GM12878 (cell line): ENCODE measurements around the gene OTOG. TPM values are rescaled to one million over a fixed set of nuclear protein-coding genes. Genes with fewer than 3 reads are reported as not detected.

ENCODE experiments used
- ATAC-seq: fragments of 200-7000 bp; cut with Tn5 transposase; 3 replicates; pipeline ENCODE4 v1.9.1; 2020; ENCODE audit warnings: mild to moderate bottlenecking, moderate library complexity
- BruUV-seq: library from RNA; stranded (reverse); fragments of 400-500 nt; replicated peaks from 2 replicates; lab custom pipeline; 2021; lab: Mats Ljungman, UMichigan
- CTCF ChIA-PET: fragments of 300-600 bp; sonication (Branson Sonifier 250); formaldehyde crosslinking; extraction: SDS; loops from one replicate; lab custom pipeline; 2021; ENCODE audit warnings: inconsistent platforms; lab: Yijun Ruan, JAX
- POLR2A ChIA-PET: fragments of 350-600 bp; formaldehyde crosslinking; extraction: SDS; loops from one replicate; lab custom pipeline; 2021; ENCODE audit warnings: inconsistent platforms; lab: Charles Lee
- RAD21 ChIA-PET: fragments of 300-600 bp; sonication (Branson Sonifier 250); formaldehyde crosslinking; loops from one replicate; lab custom pipeline; 2023; ENCODE audit warnings: antibody characterized with exemption; ENCODE audit not compliant: unreplicated experiment; lab: Charles Lee
- SMC1A ChIA-PET: fragments of 300-600 bp; sonication (Branson Sonifier 250); formaldehyde crosslinking; loops from one replicate; lab custom pipeline; 2023; ENCODE audit not compliant: unreplicated experiment, uncharacterized antibody; lab: Charles Lee
- DNase-seq: peaks from one replicate; pipeline ENCODE4 v3.0.0-alpha.2; 2011; ENCODE audit warnings: low read depth, low spot score
- FAIRE-seq: peaks from 3 replicates; lab custom pipeline; 2011; peaks lifted over from hg19 to GRCh38; lab: Jason Lieb, UNC
- H2AFZ ChIP-seq: 2 replicates; pipeline ENCODE4 v1.6.0; 2011; ENCODE audit warnings: low read depth, low read length, control low read depth; ENCODE audit not compliant: control insufficient read depth
- H3K27ac ChIP-seq: 2 replicates; pipeline ENCODE4 v1.5.1; 2011; ENCODE audit warnings: control low read depth; ENCODE audit not compliant: control insufficient read depth, insufficient read depth
- H3K27me3 ChIP-seq, 2 experiments: replicated peaks in 1 of 2; 2 replicates each; pipeline versions ENCODE4 v1.6.0 to v1.6.1; 2011; ENCODE audit warnings: low read length in 1 of 2; ENCODE audit not compliant: control insufficient read depth in 2 of 2, insufficient read depth in 2 of 2
- H3K36me3 ChIP-seq, 2 experiments: 2 replicates each; pipeline ENCODE4 v1.5.1; 2011; ENCODE audit warnings: low read length in 1 of 2; ENCODE audit not compliant: control insufficient read depth in 2 of 2, insufficient read depth in 2 of 2
- H3K4me1 ChIP-seq: 2 replicates; pipeline ENCODE4 v1.6.1; 2011; ENCODE audit warnings: mild to moderate bottlenecking, low read length, moderate library complexity, mixed read lengths; ENCODE audit not compliant: control insufficient read depth, insufficient read depth
- H3K4me2 ChIP-seq: 2 replicates; pipeline ENCODE4 v1.6.0; 2011; ENCODE audit warnings: control low read depth; ENCODE audit not compliant: control insufficient read depth, insufficient read depth
- H3K4me3 ChIP-seq: fragments of 200-600 bp; sonication (generic); 2 replicates; pipeline ENCODE4 v1.5.1; 2016
- H3K79me2 ChIP-seq: 2 replicates; pipeline ENCODE4 v1.6.0; 2011; ENCODE audit warnings: low read length; ENCODE audit not compliant: control insufficient read depth, insufficient read depth
- H3K9ac ChIP-seq: 2 replicates; pipeline ENCODE4 v1.8.0; 2011; ENCODE audit warnings: low read length, control low read depth, mixed read lengths; ENCODE audit not compliant: control insufficient read depth, insufficient read depth
- H3K9me3 ChIP-seq: replicated peaks from 3 replicates; pipeline ENCODE4 v1.5.1; 2011; ENCODE audit warnings: mild to moderate bottlenecking, low read length; ENCODE audit not compliant: control insufficient read depth, insufficient read depth
- H4K20me1 ChIP-seq: 2 replicates; pipeline ENCODE4 v1.6.0; 2011; ENCODE audit not compliant: control insufficient read depth, insufficient read depth
- ATF7 ChIP-seq: fragments of 450-650 bp; IDR thresholded peaks from 2 replicates; pipeline ENCODE4 v1.6.1; 2016; ENCODE audit warnings: low read depth, mild to moderate bottlenecking
- IRF4 ChIP-seq: IDR thresholded peaks from 2 replicates; pipeline ENCODE4 v1.6.1; 2011; ENCODE audit warnings: low read depth, low read length
- KAT2A ChIP-seq: conservative IDR thresholded peaks from 2 replicates; pipeline ENCODE4 v1.6.1; 2011; ENCODE audit warnings: low read depth, low read length; ENCODE audit not compliant: control insufficient read depth
- KLF5 ChIP-seq: fragments of 450-650 bp; IDR thresholded peaks from 2 replicates; pipeline ENCODE4 v1.6.1; 2014; ENCODE audit warnings: mild to moderate bottlenecking; ENCODE audit not compliant: partially characterized antibody
- NFYA ChIP-seq: IDR thresholded peaks from 2 replicates; pipeline ENCODE4 v1.6.1; 2011; ENCODE audit warnings: low read depth, mild to moderate bottlenecking, low read length, improper control_type of control experiment, borderline replicate concordance
- NR2C2 ChIP-seq: IDR thresholded peaks from 2 replicates; pipeline ENCODE4 v1.6.1; 2011; ENCODE audit warnings: borderline replicate concordance, low read depth; ENCODE audit not compliant: control insufficient read depth, insufficient read length
- RUNX3 ChIP-seq: IDR thresholded peaks from 2 replicates; pipeline ENCODE4 v1.6.1; 2012; ENCODE audit warnings: low read length, inconsistent platforms
- SREBF2 ChIP-seq: IDR thresholded peaks from 2 replicates; pipeline ENCODE4 v1.6.1; 2012; ENCODE audit warnings: mild to moderate bottlenecking, low read length
- SRF ChIP-seq, 2 experiments: IDR thresholded peaks; 2 replicates each; pipeline ENCODE4 v1.6.1; 2011; ENCODE audit warnings: low read depth in 2 of 2, low read length in 2 of 2, mild to moderate bottlenecking in 1 of 2, moderate library complexity in 1 of 2
- STAT3 ChIP-seq: IDR thresholded peaks from 2 replicates; pipeline ENCODE4 v1.6.1; 2011; ENCODE audit warnings: low read depth, low read length, improper control_type of control experiment
- YY1 ChIP-seq: IDR thresholded peaks from 2 replicates; pipeline ENCODE4 v1.6.1; 2011; ENCODE audit warnings: low read depth, mild to moderate bottlenecking, low read length
- ZNF274 ChIP-seq: IDR thresholded peaks from one replicate; pipeline ENCODE4 v1.8.0; 2011; ENCODE audit not compliant: insufficient read length, insufficient read depth
- WGBS: methylation state at CpG from one replicate; pipeline ENCODE4 v1.1.6; 2016; ENCODE audit warnings: low lambda C conversion rate; ENCODE audit not compliant: insufficient replicate concordance, insufficient coverage; ENCODE audit errors: missing lambda C conversion rate; 5-methylcytosine and 5-hydroxymethylcytosine counted together
- in situ Hi-C: fragments of 300-500 bp; cut with MboI; formaldehyde crosslinking; loops from 9 replicates; pipeline ENCODE4 v1.14.3; 2018; ENCODE audit warnings: mixed read lengths
- intact Hi-C: fragments of 100-400 bp; cut with micrococcal nuclease; formaldehyde crosslinking; loops from one replicate; pipeline ENCODE4 v1.14.2; 2022; ENCODE audit not compliant: unreplicated experiment
- polyA plus RNA-seq, 11 experiments: library from polyadenylated mRNA; depleted of rRNA in 4 of 11; unstranded in 6 of 11; stranded (reverse) in 5 of 11; fragments of >200 nt; fragmentation: Nextera tagmentation in 4 of 11; fragmentation: Illumina TruSeq in 1 of 11; extraction: Ambion mirVana in 4 of 11; extraction: Trizol in 1 of 11; gene quantifications; 1 replicate in 1 of 11; 2 replicates in 10 of 11; pipeline versions ENCODE4 v1.2.1 to v1.2.3, GENCODE V29; 2011 to 2016; ENCODE audit warnings: inconsistent platforms in 2 of 11, missing spikeins in 2 of 11, low read depth in 1 of 11
- total RNA-seq, 4 experiments: library from RNA; depleted of rRNA in 3 of 4; stranded (reverse); fragments of >200 nt in 3 of 4; fragmentation: Illumina TruSeq in 1 of 4; extraction: Trizol in 1 of 4; gene quantifications; 2 replicates each; pipeline versions ENCODE4 v1.2.1 to v1.2.3, GENCODE V29; 2013 to 2021
- TF ChIP-seq, protein P1 (sequence below), 3 experiments: IDR thresholded peaks in 2 of 3; conservative IDR thresholded peaks in 1 of 3; 2 replicates each; pipeline ENCODE4 v1.5.1; 2011; ENCODE audit warnings: low read depth in 3 of 3, low read length in 3 of 3, mild to moderate bottlenecking in 3 of 3, control low read depth in 2 of 3, moderate library complexity in 2 of 3, inconsistent platforms in 1 of 3, mixed read lengths in 1 of 3; ENCODE audit not compliant: control insufficient read depth in 2 of 3, insufficient read depth in 1 of 3; ENCODE audit errors: extremely low read depth in 1 of 3
- TF ChIP-seq, protein P2 (sequence below): fragments of 450-650 bp; IDR thresholded peaks from 2 replicates; pipeline ENCODE4 v1.6.1; 2017; ENCODE audit warnings: antibody characterized with exemption, mild to moderate bottlenecking, moderate library complexity
- TF ChIP-seq, protein P3 (sequence below): fragments of 450-650 bp; IDR thresholded peaks from 2 replicates; pipeline ENCODE4 v1.6.1; 2017; ENCODE audit warnings: mild to moderate bottlenecking, moderate library complexity
- TF ChIP-seq, protein P4 (sequence below): IDR thresholded peaks from 2 replicates; pipeline ENCODE4 v1.6.1; 2012; ENCODE audit warnings: low read depth, low read length, improper control_type of control experiment

OTOG gene
- total and polyA plus RNA-seq, 10 of the 15 experiments (the other 5 are each of a cell fraction or from before 2014, with no cell fraction given) = not detected

DNA sequence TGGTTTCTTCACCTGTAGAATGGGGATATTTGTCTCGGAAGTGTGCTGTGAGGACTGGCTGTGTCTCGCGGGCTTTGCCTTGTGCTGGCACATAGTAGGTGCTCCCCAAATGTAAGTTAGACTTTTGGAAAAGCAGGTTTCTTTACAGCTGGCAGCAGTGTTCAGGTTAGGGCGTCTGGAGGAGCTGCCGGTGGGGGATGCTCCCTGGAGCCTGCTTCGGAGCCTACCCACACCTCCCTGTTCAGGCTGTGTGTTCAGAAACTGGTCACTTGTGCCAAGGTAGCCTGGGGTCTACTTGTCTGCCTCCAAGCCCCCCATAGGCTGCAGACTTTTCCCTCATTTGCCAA, 60.0 kb downstream of the OTOG start:
- H3K27me3 ChIP-seq = peaks cover 0 to 1% of the 10 kb centered on the region in 2 experiments; a peak in 1 of 4 replicates
- CTCF ChIA-PET = interaction anchor here (1.3 kb wide), 1 partner anchor 154 kb away, joined by 3 read pairs; no protein-coding TSS in a partner anchor
- no peak overlapping the region for H3K9ac ChIP-seq
- H3K4me2 ChIP-seq = no peak overlapping the region
- FAIRE-seq = no peak
- no TSS peak for BruUV-seq
- RAD21 ChIA-PET = no interaction called here
- intact Hi-C loops (no loop called here), in situ Hi-C loops (no loop called here)
- SMC1A ChIA-PET = no interaction called here
- no peak overlapping the region for H2AFZ ChIP-seq
- H3K79me2 ChIP-seq = no peaks in the 10 kb centered on the region
- no peak overlapping the region for H3K27ac ChIP-seq
- POLR2A ChIA-PET = no interaction called here
- no peak overlapping the region for H3K4me3 ChIP-seq
- no peaks in the 10 kb centered on the region for H3K36me3 ChIP-seq
- H3K9me3 ChIP-seq = no peaks in the 10 kb centered on the region
- ATAC-seq = no peak
- no peak for DNase-seq
- WGBS = 16% methylated on average over 6 of the region's 6 CpGs
- no peaks in the 10 kb centered on the region for H3K4me1 ChIP-seq
- no peaks in the 10 kb centered on the region for H4K20me1 ChIP-seq
- TF ChIP-seq, protein P1, sequence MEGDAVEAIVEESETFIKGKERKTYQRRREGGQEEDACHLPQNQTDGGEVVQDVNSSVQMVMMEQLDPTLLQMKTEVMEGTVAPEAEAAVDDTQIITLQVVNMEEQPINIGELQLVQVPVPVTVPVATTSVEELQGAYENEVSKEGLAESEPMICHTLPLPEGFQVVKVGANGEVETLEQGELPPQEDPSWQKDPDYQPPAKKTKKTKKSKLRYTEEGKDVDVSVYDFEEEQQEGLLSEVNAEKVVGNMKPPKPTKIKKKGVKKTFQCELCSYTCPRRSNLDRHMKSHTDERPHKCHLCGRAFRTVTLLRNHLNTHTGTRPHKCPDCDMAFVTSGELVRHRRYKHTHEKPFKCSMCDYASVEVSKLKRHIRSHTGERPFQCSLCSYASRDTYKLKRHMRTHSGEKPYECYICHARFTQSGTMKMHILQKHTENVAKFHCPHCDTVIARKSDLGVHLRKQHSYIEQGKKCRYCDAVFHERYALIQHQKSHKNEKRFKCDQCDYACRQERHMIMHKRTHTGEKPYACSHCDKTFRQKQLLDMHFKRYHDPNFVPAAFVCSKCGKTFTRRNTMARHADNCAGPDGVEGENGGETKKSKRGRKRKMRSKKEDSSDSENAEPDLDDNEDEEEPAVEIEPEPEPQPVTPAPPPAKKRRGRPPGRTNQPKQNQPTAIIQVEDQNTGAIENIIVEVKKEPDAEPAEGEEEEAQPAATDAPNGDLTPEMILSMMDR (IDR thresholded peaks at IDR 0.05 in 2 of 3, conservative IDR thresholded peaks at IDR 0.05 in 1 of 3; ENCODE audit: control insufficient read depth in 2 of 3, extremely low read depth in 1 of 3, insufficient read depth in 1 of 3, low read depth in 3 of 3, low read length in 3 of 3) = no peak
- TF ChIP-seq STAT3 (no peak), SRF (IDR thresholded peaks at IDR 0.05; ENCODE audit: low read depth in 2 of 2, low read length in 2 of 2) (no peak), YY1 (no peak), KLF5 (no peak), KAT2A (no peak), NFYA (no peak), SREBF2 (no peak), ATF7 (no peak), RUNX3 (no peak), IRF4 (no peak), ZNF274 (no peak), NR2C2 (no peak)
- TF ChIP-seq, protein P2, sequence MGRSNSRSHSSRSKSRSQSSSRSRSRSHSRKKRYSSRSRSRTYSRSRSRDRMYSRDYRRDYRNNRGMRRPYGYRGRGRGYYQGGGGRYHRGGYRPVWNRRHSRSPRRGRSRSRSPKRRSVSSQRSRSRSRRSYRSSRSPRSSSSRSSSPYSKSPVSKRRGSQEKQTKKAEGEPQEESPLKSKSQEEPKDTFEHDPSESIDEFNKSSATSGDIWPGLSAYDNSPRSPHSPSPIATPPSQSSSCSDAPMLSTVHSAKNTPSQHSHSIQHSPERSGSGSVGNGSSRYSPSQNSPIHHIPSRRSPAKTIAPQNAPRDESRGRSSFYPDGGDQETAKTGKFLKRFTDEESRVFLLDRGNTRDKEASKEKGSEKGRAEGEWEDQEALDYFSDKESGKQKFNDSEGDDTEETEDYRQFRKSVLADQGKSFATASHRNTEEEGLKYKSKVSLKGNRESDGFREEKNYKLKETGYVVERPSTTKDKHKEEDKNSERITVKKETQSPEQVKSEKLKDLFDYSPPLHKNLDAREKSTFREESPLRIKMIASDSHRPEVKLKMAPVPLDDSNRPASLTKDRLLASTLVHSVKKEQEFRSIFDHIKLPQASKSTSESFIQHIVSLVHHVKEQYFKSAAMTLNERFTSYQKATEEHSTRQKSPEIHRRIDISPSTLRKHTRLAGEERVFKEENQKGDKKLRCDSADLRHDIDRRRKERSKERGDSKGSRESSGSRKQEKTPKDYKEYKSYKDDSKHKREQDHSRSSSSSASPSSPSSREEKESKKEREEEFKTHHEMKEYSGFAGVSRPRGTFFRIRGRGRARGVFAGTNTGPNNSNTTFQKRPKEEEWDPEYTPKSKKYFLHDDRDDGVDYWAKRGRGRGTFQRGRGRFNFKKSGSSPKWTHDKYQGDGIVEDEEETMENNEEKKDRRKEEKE = no peak
- TF ChIP-seq, protein P3, sequence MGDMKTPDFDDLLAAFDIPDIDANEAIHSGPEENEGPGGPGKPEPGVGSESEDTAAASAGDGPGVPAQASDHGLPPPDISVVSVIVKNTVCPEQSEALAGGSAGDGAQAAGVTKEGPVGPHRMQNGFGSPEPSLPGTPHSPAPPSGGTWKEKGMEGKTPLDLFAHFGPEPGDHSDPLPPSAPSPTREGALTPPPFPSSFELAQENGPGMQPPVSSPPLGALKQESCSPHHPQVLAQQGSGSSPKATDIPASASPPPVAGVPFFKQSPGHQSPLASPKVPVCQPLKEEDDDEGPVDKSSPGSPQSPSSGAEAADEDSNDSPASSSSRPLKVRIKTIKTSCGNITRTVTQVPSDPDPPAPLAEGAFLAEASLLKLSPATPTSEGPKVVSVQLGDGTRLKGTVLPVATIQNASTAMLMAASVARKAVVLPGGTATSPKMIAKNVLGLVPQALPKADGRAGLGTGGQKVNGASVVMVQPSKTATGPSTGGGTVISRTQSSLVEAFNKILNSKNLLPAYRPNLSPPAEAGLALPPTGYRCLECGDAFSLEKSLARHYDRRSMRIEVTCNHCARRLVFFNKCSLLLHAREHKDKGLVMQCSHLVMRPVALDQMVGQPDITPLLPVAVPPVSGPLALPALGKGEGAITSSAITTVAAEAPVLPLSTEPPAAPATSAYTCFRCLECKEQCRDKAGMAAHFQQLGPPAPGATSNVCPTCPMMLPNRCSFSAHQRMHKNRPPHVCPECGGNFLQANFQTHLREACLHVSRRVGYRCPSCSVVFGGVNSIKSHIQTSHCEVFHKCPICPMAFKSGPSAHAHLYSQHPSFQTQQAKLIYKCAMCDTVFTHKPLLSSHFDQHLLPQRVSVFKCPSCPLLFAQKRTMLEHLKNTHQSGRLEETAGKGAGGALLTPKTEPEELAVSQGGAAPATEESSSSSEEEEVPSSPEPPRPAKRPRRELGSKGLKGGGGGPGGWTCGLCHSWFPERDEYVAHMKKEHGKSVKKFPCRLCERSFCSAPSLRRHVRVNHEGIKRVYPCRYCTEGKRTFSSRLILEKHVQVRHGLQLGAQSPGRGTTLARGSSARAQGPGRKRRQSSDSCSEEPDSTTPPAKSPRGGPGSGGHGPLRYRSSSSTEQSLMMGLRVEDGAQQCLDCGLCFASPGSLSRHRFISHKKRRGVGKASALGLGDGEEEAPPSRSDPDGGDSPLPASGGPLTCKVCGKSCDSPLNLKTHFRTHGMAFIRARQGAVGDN = no peak
- TF ChIP-seq, protein P4, sequence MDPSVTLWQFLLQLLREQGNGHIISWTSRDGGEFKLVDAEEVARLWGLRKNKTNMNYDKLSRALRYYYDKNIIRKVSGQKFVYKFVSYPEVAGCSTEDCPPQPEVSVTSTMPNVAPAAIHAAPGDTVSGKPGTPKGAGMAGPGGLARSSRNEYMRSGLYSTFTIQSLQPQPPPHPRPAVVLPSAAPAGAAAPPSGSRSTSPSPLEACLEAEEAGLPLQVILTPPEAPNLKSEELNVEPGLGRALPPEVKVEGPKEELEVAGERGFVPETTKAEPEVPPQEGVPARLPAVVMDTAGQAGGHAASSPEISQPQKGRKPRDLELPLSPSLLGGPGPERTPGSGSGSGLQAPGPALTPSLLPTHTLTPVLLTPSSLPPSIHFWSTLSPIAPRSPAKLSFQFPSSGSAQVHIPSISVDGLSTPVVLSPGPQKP = no peak
